Measurements from ENCODE around the gene RSBN1L. TPM values are rescaled to one million over a fixed set of nuclear protein-coding genes. Genes with fewer than 3 reads are reported as not detected.

The RSBN1L gene
- total RNA-seq, 1 experiment from 2014 or later, result 15.5 TPM

GRCh38 chr7:77731716-77732115, 35.5 kb downstream of the RSBN1L start:
- ChIA-PET RAD21 (ENCODE audit: low non-redundant PET in 1 of 2, low total read pairs in 2 of 2, uncharacterized antibody in 2 of 2, unreplicated experiment in 2 of 2) (no interaction called here), POLR2A (no interaction called here), CTCF (no interaction called here)
- DNase-seq (ENCODE audit: low read depth, low spot score) (no peak), ATAC-seq (no peak)
- H4K20me1 ChIP-seq (ENCODE audit: insufficient read depth), result no peaks in the 10 kb centered on the region
- no peaks in the 10 kb centered on the region for H3K4me1 ChIP-seq (ENCODE audit: control insufficient read depth in 1 of 2, insufficient read depth in 2 of 2, low read length in 2 of 2)
- no peak overlapping the region for H3K9ac ChIP-seq (ENCODE audit: low read length)
- no peak overlapping the region for H3K4me3 ChIP-seq (replicated peaks in 1 of 2; ENCODE audit: low read depth in 1 of 2, low read length in 2 of 2)
- TF ChIP-seq TCF7L2 (IDR thresholded peaks at IDR 0.05; ENCODE audit: borderline replicate concordance, extremely low read depth, insufficient read depth, insufficient read length) (no peak), CTCF (IDR thresholded peaks at IDR 0.05 in 2 of 3, conservative IDR thresholded peaks at IDR 0.05 in 1 of 3; ENCODE audit: borderline replicate concordance in 1 of 3, insufficient read depth in 1 of 3, low read depth in 2 of 3, low read length in 2 of 3) (no peak), ZBTB33 (IDR thresholded peaks at IDR 0.05; ENCODE audit: extremely low read depth, insufficient replicate concordance, low read length) (no peak), POLR2A (IDR thresholded peaks at IDR 0.05; ENCODE audit: borderline replicate concordance, extremely low read depth, insufficient read depth, insufficient read length) (no peak), EZH2phosphoT487 (IDR thresholded peaks at IDR 0.05; ENCODE audit: borderline replicate concordance) (no peak), SP1 (IDR thresholded peaks at IDR 0.05; ENCODE audit: low read depth) (no peak), EGR1 (IDR thresholded peaks at IDR 0.05; ENCODE audit: low read depth) (no peak), MAX (IDR thresholded peaks at IDR 0.05) (no peak), CBX3 (IDR thresholded peaks at IDR 0.05; ENCODE audit: low read depth) (no peak), CEBPB (IDR thresholded peaks at IDR 0.05; ENCODE audit: low read depth) (no peak), ZFX (IDR thresholded peaks at IDR 0.05) (no peak), EZH2 (IDR thresholded peaks at IDR 0.05) (no peak), ZNF274 (IDR thresholded peaks at IDR 0.05; ENCODE audit: low read depth, low read length) (no peak), FOSL1 (IDR thresholded peaks at IDR 0.05; ENCODE audit: low read depth) (no peak)
- H3K27ac ChIP-seq (ENCODE audit: low read depth, low read length), result no peak overlapping the region
- peaks cover 83% of the 10 kb centered on the region for H3K79me2 ChIP-seq (ENCODE audit: insufficient read depth, low read length)
- no peak overlapping the region for H2AFZ ChIP-seq (ENCODE audit: low read depth, low read length, poor library complexity, severe bottlenecking)
- BruUV-seq (replicated peaks), result no TSS peak
- H3K36me3 ChIP-seq (ENCODE audit: control insufficient read depth in 1 of 2, insufficient read depth in 2 of 2, low read length in 2 of 2), result 0 out of 4 replicates have a peak, but pooled peaks cover 0 to 2% of the 10 kb centered on the region in 2 experiments
- no peaks in the 10 kb centered on the region for H3K9me3 ChIP-seq (ENCODE audit: control insufficient read depth in 1 of 2, insufficient read depth in 1 of 2, low read depth in 1 of 2, low read length in 2 of 2)
- intact Hi-C loops (cut with micrococcal nuclease), result no loop called here
- H3K4me2 ChIP-seq (ENCODE audit: low read length), result no peak overlapping the region
- H3K27me3 ChIP-seq (ENCODE audit: insufficient read depth, low read length), result no peaks in the 10 kb centered on the region
- H3K9me2 ChIP-seq (ENCODE audit: insufficient read depth), result no peaks in the 10 kb centered on the region

Measured in HCT116 (cell line).